ENCODE results near the gene RASSF3.

RASSF3 gene

DNA sequence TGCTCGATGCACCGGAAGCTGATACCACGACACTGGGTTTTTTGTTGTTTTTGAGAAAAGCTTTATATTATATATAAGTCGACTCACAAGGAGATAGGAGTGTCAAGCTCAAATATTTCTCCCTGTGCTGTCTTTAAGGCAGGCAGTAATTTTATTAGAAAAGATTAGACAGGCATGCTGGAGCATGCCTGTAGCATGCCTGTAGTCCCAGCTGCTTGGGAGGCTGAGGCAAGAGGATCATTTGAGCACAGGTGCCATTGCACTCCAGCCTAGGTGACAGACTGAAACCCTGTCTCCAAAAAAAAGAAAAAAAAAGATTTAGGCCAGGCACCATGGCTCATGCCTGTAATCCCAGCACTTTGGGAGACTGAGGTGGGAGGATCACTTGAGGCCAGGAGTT, 97.1 kb downstream of the RASSF3 start:
- H3K4me3 ChIP-seq (ENCODE audit: low read depth in 1 of 2, low read length in 2 of 2) = no peak overlapping the region
- ATAC-seq (ENCODE audit: insufficient read depth, low read depth) (no peak), DNase-seq (no peak)
- H3K79me2 ChIP-seq (ENCODE audit: insufficient read depth, low read length) = no peaks in the 10 kb centered on the region
- H3K36me3 ChIP-seq (ENCODE audit: insufficient read depth, low read length) = no peaks in the 10 kb centered on the region
- H3K27ac ChIP-seq (ENCODE audit: low read length) = no peak overlapping the region
- no peak for TF ChIP-seq EZH2 (IDR thresholded peaks at IDR 0.05; ENCODE audit: borderline replicate concordance, low read depth, low read length, severe bottlenecking)
- TF ChIP-seq, protein P1, sequence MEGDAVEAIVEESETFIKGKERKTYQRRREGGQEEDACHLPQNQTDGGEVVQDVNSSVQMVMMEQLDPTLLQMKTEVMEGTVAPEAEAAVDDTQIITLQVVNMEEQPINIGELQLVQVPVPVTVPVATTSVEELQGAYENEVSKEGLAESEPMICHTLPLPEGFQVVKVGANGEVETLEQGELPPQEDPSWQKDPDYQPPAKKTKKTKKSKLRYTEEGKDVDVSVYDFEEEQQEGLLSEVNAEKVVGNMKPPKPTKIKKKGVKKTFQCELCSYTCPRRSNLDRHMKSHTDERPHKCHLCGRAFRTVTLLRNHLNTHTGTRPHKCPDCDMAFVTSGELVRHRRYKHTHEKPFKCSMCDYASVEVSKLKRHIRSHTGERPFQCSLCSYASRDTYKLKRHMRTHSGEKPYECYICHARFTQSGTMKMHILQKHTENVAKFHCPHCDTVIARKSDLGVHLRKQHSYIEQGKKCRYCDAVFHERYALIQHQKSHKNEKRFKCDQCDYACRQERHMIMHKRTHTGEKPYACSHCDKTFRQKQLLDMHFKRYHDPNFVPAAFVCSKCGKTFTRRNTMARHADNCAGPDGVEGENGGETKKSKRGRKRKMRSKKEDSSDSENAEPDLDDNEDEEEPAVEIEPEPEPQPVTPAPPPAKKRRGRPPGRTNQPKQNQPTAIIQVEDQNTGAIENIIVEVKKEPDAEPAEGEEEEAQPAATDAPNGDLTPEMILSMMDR (IDR thresholded peaks at IDR 0.05; ENCODE audit: borderline replicate concordance, extremely low read depth, low read length, poor library complexity, severe bottlenecking) = no peak
- no peaks in the 10 kb centered on the region for H4K20me1 ChIP-seq (ENCODE audit: insufficient read depth, low read length)
- no peak overlapping the region for H3K9ac ChIP-seq (ENCODE audit: low read depth, low read length)
- H2AFZ ChIP-seq (ENCODE audit: low read depth, low read length) = no peak overlapping the region
- H3K27me3 ChIP-seq (ENCODE audit: insufficient read depth, low read length, poor library complexity) = no peaks in the 10 kb centered on the region
- no peaks in the 10 kb centered on the region for H3K9me3 ChIP-seq (ENCODE audit: insufficient read depth, low read length, severe bottlenecking)
- H3K4me2 ChIP-seq (ENCODE audit: insufficient read depth, low read length) = no peak overlapping the region
- H3K4me1 ChIP-seq (ENCODE audit: insufficient read depth, low read length) = no peaks in the 10 kb centered on the region

DNA sequence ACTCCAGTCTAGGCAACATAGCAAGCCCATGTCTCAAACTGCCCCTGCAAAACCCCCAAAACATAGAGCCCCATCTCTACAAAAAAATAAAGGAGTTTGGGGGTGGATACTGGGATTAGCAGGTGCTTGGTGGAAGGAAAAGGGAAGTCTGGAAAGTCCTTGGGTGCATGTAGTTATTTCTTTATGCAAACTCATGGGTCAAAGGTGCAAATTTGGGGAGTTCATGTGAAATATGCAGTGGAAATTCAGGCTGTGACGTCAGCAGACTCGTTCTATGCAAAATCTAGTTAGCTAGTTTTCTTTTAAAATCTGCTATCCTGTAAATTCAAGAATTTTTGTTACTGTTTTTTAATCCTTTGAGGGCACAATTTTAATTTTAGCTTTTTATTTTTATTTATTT, 97.6 kb downstream of the RASSF3 start:
- Histone ChIP-seq H3K4me1 (ENCODE audit: insufficient read depth, low read length) (no peaks in the 10 kb centered on the region), H2AFZ (ENCODE audit: low read depth, low read length) (no peak overlapping the region), H3K27me3 (ENCODE audit: insufficient read depth, low read length, poor library complexity) (no peaks in the 10 kb centered on the region), H4K20me1 (ENCODE audit: insufficient read depth, low read length) (no peaks in the 10 kb centered on the region), H3K9ac (ENCODE audit: low read depth, low read length) (no peak overlapping the region), H3K9me3 (ENCODE audit: insufficient read depth, low read length, severe bottlenecking) (no peaks in the 10 kb centered on the region), H3K27ac (ENCODE audit: low read length) (no peak overlapping the region), H3K79me2 (ENCODE audit: insufficient read depth, low read length) (no peaks in the 10 kb centered on the region), H3K36me3 (ENCODE audit: insufficient read depth, low read length) (no peaks in the 10 kb centered on the region), H3K4me2 (ENCODE audit: insufficient read depth, low read length) (no peak overlapping the region), H3K4me3 (ENCODE audit: low read depth in 1 of 2, low read length in 2 of 2) (no peak overlapping the region)
- DNase-seq (no peak), ATAC-seq (ENCODE audit: insufficient read depth, low read depth) (no peak)
- TF ChIP-seq, protein P1 (IDR thresholded peaks at IDR 0.05; ENCODE audit: borderline replicate concordance, extremely low read depth, low read length, poor library complexity, severe bottlenecking) = no peak
- no peak for TF ChIP-seq EZH2 (IDR thresholded peaks at IDR 0.05; ENCODE audit: borderline replicate concordance, low read depth, low read length, severe bottlenecking)

DNA sequence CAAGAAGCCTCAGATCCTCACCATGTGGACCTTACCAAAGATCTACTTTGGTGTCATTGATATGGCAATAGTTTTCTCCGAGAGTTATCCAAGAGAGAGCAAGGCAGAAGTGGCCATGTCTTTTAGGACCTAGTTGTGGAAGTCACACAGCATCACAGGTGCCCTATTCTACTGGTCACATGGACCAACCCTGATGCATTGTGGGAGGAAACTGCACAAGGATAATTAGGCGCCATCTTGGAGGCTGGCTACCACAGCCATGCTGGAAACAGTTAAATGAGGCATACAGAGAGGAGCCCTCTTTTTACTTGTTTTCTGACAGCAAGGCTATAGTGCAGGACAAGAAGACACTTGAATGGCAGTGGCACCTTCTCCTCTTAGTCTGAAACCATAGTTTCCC, 99.1 kb downstream of the RASSF3 start:
- ATAC-seq (ENCODE audit: insufficient read depth, low read depth) = no peak
- Histone ChIP-seq H3K27me3 (ENCODE audit: insufficient read depth, low read length, poor library complexity) (no peaks in the 10 kb centered on the region), H2AFZ (ENCODE audit: low read depth, low read length) (no peak overlapping the region), H3K36me3 (ENCODE audit: insufficient read depth, low read length) (peaks cover 4% of the 10 kb centered on the region), H3K27ac (ENCODE audit: low read length) (no peak overlapping the region), H3K4me1 (ENCODE audit: insufficient read depth, low read length) (no peaks in the 10 kb centered on the region), H3K79me2 (ENCODE audit: insufficient read depth, low read length) (no peaks in the 10 kb centered on the region), H3K9ac (ENCODE audit: low read depth, low read length) (no peak overlapping the region), H3K4me3 (ENCODE audit: low read depth in 1 of 2, low read length in 2 of 2) (no peak overlapping the region), H3K9me3 (ENCODE audit: insufficient read depth, low read length, severe bottlenecking) (no peaks in the 10 kb centered on the region), H4K20me1 (ENCODE audit: insufficient read depth, low read length) (no peaks in the 10 kb centered on the region), H3K4me2 (ENCODE audit: insufficient read depth, low read length) (no peak overlapping the region)
- DNase-seq = no peak
- TF ChIP-seq EZH2 (IDR thresholded peaks at IDR 0.05; ENCODE audit: borderline replicate concordance, low read depth, low read length, severe bottlenecking) = no peak
- TF ChIP-seq, protein P1 (IDR thresholded peaks at IDR 0.05; ENCODE audit: borderline replicate concordance, extremely low read depth, low read length, poor library complexity, severe bottlenecking) = no peak

DNA sequence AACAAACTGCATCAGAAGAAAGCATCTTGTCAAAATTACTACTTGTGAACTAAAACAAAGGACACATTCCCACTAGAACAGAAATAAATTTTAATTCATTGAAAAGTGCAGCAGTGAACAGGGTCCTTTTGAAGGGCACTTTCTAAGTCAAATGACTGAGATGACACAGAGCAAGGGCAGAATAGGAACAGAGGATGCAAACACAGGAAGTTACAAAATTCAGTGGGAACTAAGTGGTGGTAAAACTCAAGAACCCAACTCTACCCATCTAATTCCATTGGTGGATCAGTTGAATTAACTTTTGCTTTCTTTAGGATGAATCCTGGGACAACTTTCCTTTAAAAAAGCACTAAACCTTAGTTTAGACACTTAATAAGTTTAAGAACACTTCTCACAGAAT, 103.1 kb downstream of the RASSF3 start:
- ATAC-seq (ENCODE audit: insufficient read depth, low read depth) = no peak

More for the DNA sequence above, 103.1 kb downstream of the RASSF3 start:
- TF ChIP-seq, protein P1 (IDR thresholded peaks at IDR 0.05; ENCODE audit: borderline replicate concordance, extremely low read depth, low read length, poor library complexity, severe bottlenecking) = no peak
- Histone ChIP-seq H4K20me1 (ENCODE audit: insufficient read depth, low read length) (no peaks in the 10 kb centered on the region), H3K9me3 (ENCODE audit: insufficient read depth, low read length, severe bottlenecking) (no peaks in the 10 kb centered on the region), H3K4me3 (ENCODE audit: low read depth in 1 of 2, low read length in 2 of 2) (no peak overlapping the region), H3K27ac (ENCODE audit: low read length) (no peak overlapping the region), H2AFZ (ENCODE audit: low read depth, low read length) (no peak overlapping the region), H3K36me3 (ENCODE audit: insufficient read depth, low read length) (peaks cover 38% of the 10 kb centered on the region), H3K4me2 (ENCODE audit: insufficient read depth, low read length) (no peak overlapping the region), H3K4me1 (ENCODE audit: insufficient read depth, low read length) (no peaks in the 10 kb centered on the region), H3K9ac (ENCODE audit: low read depth, low read length) (no peak overlapping the region), H3K27me3 (ENCODE audit: insufficient read depth, low read length, poor library complexity) (no peaks in the 10 kb centered on the region), H3K79me2 (ENCODE audit: insufficient read depth, low read length) (no peaks in the 10 kb centered on the region)
- DNase-seq = no peak

All from DND-41 (cell line).